Measurements from ENCODE around the gene LPIN1. TPM values are rescaled to one million over a fixed set of nuclear protein-coding genes. Genes with fewer than 3 reads are reported as not detected.

Gene LPIN1
- total and polyA plus RNA-seq, 2 of the 13 experiments (the other 11 are each of a cell fraction or from before 2014, with no cell fraction given) = 9.7 to 19.4 TPM

DNA sequence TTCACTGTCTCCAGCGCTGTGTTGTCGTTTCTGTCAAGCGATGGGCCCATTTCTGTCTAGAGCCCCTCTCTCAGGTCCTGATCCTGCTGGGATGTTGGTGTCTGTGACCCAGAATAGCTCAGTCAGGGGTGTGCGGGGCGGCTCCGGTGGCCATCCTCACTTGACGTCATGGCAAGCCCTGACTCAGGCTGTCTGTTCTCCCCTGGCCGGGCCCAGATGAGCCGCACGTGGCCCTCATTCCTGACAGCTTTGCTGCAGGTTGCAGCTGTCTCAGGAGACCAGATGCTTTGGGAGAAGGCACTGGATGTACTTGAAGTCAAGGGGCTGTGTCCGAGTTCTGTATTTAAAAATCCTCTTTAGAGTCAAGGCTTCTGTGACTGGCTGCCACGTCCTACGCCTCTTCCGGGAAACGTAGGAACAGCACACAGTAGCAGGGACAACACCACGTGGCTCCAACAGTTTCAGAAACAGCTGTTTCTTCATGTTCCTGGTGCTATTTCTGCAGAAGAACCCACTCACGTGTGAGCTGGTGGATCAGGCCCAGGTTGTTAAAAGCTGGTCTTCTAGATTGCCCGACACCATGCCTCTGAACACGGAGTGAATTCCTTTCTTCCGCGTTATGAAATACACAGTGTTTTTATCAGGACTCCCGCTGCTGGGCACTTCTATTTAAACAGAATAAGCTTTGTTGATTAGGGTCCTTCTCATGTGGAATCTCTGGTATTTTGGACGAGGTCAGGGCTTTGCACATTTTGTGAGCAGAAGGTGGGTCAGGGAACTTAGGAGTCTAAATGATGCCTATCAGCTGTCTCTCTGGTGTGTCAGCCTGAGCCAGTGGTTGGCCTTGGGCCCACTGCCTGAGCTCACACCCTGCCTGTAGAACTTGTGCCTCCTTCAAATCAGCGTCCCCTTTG is 48.2 kb upstream of the LPIN1 start (continued):
- TF ChIP-seq, protein P1, sequence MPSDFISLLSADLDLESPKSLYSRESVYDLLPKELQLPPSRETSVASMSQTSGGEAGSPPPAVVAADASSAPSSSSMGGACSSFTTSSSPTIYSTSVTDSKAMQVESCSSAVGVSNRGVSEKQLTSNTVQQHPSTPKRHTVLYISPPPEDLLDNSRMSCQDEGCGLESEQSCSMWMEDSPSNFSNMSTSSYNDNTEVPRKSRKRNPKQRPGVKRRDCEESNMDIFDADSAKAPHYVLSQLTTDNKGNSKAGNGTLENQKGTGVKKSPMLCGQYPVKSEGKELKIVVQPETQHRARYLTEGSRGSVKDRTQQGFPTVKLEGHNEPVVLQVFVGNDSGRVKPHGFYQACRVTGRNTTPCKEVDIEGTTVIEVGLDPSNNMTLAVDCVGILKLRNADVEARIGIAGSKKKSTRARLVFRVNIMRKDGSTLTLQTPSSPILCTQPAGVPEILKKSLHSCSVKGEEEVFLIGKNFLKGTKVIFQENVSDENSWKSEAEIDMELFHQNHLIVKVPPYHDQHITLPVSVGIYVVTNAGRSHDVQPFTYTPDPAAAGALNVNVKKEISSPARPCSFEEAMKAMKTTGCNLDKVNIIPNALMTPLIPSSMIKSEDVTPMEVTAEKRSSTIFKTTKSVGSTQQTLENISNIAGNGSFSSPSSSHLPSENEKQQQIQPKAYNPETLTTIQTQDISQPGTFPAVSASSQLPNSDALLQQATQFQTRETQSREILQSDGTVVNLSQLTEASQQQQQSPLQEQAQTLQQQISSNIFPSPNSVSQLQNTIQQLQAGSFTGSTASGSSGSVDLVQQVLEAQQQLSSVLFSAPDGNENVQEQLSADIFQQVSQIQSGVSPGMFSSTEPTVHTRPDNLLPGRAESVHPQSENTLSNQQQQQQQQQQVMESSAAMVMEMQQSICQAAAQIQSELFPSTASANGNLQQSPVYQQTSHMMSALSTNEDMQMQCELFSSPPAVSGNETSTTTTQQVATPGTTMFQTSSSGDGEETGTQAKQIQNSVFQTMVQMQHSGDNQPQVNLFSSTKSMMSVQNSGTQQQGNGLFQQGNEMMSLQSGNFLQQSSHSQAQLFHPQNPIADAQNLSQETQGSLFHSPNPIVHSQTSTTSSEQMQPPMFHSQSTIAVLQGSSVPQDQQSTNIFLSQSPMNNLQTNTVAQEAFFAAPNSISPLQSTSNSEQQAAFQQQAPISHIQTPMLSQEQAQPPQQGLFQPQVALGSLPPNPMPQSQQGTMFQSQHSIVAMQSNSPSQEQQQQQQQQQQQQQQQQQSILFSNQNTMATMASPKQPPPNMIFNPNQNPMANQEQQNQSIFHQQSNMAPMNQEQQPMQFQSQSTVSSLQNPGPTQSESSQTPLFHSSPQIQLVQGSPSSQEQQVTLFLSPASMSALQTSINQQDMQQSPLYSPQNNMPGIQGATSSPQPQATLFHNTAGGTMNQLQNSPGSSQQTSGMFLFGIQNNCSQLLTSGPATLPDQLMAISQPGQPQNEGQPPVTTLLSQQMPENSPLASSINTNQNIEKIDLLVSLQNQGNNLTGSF (CRISPR knock-in tag; IDR thresholded peaks at IDR 0.05) = 0 out of 2 replicates have a peak, but pooled peaks have one; percentile 44
- no peak for TF ChIP-seq CENPX (CRISPR knock-in tag; IDR thresholded peaks at IDR 0.05)
- TF ChIP-seq, protein P2, sequence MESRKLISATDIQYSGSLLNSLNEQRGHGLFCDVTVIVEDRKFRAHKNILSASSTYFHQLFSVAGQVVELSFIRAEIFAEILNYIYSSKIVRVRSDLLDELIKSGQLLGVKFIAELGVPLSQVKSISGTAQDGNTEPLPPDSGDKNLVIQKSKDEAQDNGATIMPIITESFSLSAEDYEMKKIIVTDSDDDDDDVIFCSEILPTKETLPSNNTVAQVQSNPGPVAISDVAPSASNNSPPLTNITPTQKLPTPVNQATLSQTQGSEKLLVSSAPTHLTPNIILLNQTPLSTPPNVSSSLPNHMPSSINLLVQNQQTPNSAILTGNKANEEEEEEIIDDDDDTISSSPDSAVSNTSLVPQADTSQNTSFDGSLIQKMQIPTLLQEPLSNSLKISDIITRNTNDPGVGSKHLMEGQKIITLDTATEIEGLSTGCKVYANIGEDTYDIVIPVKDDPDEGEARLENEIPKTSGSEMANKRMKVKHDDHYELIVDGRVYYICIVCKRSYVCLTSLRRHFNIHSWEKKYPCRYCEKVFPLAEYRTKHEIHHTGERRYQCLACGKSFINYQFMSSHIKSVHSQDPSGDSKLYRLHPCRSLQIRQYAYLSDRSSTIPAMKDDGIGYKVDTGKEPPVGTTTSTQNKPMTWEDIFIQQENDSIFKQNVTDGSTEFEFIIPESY (CRISPR knock-in tag; IDR thresholded peaks at IDR 0.05) = no peak; the same call in 1 of the 2 replicates
- TF ChIP-seq ZNF569 (CRISPR knock-in tag; IDR thresholded peaks at IDR 0.05; ENCODE audit: borderline replicate concordance) = no peak
- peak; percentile 22; the same call in 1 of the 2 replicates for TF ChIP-seq ARNTL (CRISPR knock-in tag; IDR thresholded peaks at IDR 0.05)
- TF ChIP-seq, protein P3, sequence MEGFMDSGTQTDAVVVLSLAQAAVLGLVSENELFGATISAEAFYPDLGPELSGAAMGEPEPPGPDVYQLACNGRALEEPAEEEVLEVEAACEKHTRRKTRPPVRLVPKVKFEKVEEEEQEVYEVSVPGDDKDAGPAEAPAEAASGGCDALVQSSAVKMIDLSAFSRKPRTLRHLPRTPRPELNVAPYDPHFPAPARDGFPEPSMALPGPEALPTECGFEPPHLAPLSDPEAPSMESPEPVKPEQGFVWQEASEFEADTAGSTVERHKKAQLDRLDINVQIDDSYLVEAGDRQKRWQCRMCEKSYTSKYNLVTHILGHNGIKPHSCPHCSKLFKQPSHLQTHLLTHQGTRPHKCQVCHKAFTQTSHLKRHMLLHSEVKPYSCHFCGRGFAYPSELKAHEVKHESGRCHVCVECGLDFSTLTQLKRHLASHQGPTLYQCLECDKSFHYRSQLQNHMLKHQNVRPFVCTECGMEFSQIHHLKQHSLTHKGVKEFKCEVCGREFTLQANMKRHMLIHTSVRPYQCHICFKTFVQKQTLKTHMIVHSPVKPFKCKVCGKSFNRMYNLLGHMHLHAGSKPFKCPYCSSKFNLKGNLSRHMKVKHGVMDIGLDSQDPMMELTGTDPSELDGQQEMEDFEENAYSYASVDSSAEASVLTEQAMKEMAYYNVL (CRISPR knock-in tag; IDR thresholded peaks at IDR 0.05; ENCODE audit: borderline replicate concordance) = no peak
- no peak for TF ChIP-seq ZNF816 (CRISPR knock-in tag; IDR thresholded peaks at IDR 0.05; ENCODE audit: borderline replicate concordance)
- TF ChIP-seq PITX1 (CRISPR knock-in tag; IDR thresholded peaks at IDR 0.05) = no peak
- peak; percentile 19; the same call in 1 of the 2 replicates for TF ChIP-seq MIER2 (CRISPR knock-in tag; IDR thresholded peaks at IDR 0.05)
- TF ChIP-seq, protein P4, sequence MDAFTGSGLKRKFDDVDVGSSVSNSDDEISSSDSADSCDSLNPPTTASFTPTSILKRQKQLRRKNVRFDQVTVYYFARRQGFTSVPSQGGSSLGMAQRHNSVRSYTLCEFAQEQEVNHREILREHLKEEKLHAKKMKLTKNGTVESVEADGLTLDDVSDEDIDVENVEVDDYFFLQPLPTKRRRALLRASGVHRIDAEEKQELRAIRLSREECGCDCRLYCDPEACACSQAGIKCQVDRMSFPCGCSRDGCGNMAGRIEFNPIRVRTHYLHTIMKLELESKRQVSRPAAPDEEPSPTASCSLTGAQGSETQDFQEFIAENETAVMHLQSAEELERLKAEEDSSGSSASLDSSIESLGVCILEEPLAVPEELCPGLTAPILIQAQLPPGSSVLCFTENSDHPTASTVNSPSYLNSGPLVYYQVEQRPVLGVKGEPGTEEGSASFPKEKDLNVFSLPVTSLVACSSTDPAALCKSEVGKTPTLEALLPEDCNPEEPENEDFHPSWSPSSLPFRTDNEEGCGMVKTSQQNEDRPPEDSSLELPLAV (CRISPR knock-in tag; conservative IDR thresholded peaks at IDR 0.05; ENCODE audit: low read depth) = no peak
- no peak for TF ChIP-seq ZNF264 (CRISPR knock-in tag; IDR thresholded peaks at IDR 0.05)
- TF ChIP-seq ATRX (CRISPR knock-in tag; IDR thresholded peaks at IDR 0.05; ENCODE audit: borderline replicate concordance) = no peak
- TF ChIP-seq, protein P5, sequence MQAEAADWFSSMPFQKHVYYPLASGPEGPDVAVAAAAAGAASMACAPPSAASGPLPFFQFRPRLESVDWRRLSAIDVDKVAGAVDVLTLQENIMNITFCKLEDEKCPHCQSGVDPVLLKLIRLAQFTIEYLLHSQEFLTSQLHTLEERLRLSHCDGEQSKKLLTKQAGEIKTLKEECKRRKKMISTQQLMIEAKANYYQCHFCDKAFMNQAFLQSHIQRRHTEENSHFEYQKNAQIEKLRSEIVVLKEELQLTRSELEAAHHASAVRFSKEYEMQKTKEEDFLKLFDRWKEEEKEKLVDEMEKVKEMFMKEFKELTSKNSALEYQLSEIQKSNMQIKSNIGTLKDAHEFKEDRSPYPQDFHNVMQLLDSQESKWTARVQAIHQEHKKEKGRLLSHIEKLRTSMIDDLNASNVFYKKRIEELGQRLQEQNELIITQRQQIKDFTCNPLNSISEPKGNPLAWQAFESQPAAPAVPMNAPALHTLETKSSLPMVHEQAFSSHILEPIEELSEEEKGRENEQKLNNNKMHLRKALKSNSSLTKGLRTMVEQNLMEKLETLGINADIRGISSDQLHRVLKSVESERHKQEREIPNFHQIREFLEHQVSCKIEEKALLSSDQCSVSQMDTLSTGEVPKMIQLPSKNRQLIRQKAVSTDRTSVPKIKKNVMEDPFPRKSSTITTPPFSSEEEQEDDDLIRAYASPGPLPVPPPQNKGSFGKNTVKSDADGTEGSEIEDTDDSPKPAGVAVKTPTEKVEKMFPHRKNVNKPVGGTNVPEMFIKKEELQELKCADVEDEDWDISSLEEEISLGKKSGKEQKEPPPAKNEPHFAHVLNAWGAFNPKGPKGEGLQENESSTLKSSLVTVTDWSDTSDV (CRISPR knock-in tag; IDR thresholded peaks at IDR 0.05) = no peak
